Measurements from ENCODE around the gene RHBDL1.
A peak's percentile ranks its signal among the peaks of the same experiment; 100 is the strongest.
"Not testable (repeated sequence)": the region's sequence is repeated elsewhere in the genome, so short reads cannot be mapped to it uniquely, and the experiment has no call there.

The RHBDL1 gene

DNA sequence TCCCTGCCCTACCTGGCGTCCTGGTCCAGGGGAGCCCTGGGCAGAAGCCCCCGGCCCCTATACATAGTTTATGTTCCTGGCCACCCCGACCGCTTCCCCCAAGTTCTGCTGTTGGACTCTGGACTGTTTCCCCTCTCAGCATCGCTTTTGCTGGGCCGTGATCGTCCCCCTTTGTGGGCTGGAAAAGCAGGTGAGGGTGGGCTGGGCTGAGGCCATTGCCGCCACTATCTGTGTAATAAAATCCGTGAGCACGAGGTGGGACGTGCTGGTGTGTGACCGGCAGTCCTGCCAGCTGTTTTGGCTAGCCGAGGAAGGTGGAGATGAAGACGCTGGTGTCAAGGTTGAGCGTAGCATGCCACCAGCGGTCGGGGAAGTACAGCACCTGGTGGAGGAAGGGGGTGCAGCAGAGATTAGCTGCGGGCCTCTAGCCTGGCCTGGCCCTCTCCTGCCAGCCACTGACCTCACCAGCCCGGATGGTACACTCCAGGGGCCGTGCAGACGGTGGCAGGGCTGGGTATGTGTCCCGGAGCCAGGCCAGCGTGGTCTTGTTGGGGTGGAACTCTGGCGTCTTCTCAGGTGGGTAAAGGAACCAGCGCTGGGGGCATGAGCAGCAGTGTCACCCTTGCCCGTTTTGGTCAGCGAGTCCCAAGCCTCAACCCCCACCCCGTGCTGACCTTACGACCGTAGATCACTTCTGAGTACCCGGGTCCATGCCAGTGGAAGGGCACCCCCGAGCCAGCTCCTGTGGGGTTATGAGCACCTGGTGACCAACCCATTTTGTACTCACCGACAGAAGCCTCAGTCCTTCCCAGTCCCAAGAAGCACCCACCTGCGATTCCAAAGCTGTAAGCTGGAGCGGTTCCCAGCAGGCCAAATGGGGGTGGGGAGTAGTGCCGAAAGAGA, 7.3 kb downstream of the RHBDL1 start:
- peak overlapping the region; percentile 68 for H3K4me3 ChIP-seq (ENCODE audit: low read depth, low read length)
- no peak for DNase-seq (ENCODE audit: low read depth)

DNA sequence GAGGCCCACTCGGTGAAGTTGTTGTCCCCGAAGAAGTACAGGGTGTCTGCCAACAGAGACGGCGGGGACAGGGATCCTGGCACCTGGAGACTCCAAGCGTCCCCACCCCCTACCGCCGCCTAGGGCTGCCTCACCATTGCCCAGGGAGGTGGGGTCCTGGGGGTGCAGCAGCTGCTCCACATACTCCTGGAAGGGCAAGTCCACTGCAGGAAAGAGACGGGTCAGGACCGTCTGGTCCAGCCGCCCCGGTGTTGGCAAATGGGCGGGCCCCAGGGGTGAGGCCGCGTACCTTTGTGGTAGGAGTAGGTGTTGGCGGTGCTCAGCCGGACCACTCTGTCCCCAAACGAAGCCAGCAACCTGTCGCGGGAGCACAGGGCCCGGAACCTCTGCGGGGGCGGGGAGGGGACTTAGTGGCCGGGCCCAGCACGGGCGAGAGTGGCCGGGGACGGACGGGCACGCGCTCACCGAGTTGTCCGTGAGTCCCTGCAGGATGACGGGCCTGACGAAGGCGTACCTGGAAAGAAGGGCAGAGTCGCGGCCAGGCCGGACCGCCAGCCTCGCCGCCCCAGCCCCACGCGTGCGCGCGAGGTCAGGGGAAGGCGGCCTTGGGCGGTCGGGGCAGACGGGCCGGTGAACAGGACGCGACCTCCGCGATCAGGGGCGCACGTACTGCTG, 8.1 kb downstream of the RHBDL1 start:
- peak overlapping the region; percentile 68 for H3K4me3 ChIP-seq (ENCODE audit: low read depth, low read length)
- DNase-seq (ENCODE audit: low read depth), result no peak

DNA sequence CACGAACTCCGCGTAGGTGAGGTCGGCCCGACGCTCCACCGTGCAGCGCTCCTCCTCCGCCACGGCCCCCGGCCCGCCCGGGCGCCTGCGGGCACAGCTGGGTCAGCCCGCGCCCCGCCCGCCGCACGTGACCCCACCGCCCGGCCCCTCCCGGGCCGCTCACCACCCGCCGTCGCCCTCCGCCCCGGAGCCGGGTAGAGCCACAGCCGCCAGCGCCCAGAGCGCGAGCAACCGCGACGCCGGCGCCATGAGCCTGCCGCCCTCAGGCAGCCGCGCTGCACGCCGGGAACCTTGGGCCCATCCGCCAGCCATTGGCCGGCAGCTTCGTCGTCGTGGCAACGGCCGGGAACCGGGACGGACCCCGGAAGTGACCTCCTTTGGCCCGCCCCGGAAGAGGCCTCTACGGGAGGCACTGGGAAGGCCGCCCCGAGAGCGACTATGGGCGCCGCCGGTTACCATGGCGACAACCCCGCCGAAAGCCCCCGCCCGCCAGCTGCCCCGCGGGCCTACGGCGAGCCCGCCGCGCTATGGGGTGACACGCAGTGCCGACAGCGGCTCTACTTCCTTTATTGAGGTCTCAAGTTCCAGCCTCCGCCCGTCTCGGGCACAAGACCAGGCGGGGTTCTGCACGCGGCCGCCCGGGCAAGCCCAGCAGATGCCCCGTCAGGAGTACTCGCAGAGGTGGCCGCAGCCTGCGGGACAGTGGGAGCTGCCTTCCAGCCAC, 8.8 kb downstream of the RHBDL1 start, which contains the start of gene JMJD8:
JMJD8 (minus strand) TSS at position 264 of the 724 bp plus-strand sequence; CDS start at position 249, 15 bp downstream.
- peak within 1 kb of the TSS; percentile 68 for H3K4me3 ChIP-seq (ENCODE audit: low read depth, low read length)
- DNase-seq (ENCODE audit: low read depth), result peak; percentile 79

DNA sequence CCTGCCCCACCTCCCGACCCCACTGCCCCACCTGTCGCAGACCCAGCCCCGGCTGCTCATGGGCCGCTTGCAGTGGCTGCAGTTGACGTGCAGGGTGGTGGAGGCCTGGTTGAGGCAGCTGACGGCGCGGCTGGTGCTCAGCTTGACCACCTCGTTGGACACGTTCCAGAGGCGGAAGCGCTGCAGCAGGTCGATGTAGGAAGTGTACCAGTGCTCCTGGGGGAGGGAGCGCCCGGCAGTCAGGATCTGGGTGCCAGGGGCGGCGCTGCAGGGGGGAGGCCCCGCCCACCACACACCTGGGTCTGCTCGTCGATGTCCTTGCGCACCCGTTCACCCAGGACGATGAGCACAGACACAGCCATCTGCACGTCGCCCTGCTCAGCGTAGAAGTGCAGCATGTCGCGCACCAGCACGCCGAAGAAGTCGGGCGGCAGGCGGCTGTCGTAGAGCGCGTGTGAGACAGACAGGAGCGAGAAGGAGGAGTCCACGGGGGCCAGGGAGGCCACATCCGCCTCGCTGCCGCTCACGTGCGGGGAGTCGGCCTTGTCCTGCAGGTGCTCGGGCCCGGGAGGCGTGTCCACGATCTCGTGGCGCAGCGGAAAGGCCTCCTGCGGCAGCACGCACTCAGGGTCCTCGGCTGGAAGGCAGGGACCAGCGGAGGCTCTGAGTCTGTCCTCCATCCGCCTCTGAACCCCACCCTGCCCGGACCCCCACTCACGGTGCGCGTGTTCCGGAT, 9.7 kb downstream of the RHBDL1 start:
- no peak overlapping the region for H3K4me3 ChIP-seq (ENCODE audit: low read depth, low read length)
- DNase-seq (ENCODE audit: low read depth), result no peak

DNA sequence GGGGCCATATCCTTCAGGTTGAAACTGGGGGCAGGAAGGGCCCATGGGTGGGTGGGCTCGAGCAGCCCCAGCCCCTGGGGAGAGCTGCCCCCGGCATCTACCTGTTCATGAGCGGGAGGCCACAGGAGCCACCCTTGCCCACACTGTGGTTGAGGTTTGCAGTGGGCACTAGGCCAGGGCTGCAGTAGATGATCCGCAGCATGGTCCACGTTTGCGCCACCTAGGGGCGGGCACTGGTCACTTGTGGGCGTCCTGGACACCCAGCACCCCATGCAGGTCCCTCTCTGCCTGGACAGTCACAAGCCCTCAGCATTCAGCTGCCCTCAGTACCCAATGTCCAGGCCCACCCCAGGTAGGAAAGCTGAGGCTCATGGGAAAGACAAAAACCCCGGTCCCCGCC, 10.5 kb downstream of the RHBDL1 start:
- DNase-seq (ENCODE audit: low read depth), result no peak
- no peak overlapping the region for H3K4me3 ChIP-seq (ENCODE audit: low read depth, low read length)

DNA sequence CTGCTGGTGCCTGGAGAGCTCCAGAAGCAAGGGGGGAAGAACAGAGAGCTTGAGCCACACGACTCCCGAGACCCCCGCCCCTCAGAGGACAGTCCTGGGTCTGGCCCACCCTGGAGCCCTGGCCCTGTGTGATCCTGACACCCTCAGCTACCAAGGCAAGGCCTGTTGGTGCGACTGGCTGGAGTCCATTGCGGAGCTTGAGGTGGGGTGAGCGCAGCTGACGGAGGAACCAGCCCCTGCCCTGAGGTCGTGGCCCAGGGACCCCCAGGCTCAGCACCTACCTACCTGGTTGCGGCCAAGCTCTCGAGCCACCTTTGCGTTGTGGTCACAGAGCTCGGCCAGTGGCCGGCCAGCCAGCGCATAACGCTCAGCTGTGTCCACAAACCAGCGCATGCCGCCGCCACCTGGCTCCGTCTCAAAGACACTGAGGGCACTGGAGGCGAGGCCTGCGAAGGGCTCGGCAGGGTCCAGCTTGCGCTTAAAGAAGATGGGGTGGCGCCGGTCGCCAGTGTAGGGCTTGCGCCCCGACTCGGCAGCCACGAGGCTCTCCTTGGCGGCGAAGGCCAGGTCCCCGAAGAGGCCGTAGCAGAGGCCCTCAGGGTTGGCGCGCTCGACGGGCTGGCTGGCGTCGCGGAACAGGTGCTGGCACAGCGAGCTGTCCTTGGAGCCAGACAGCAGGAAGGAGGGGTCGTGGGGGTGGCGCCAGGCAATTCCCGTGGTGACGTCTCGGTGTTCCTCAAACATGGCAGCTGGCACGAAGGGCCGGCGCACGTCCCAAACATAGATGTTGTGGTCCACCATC, 11.2 kb downstream of the RHBDL1 start:
- no peak for DNase-seq (ENCODE audit: low read depth)
- no peak overlapping the region for H3K4me3 ChIP-seq (ENCODE audit: low read depth, low read length)

DNA sequence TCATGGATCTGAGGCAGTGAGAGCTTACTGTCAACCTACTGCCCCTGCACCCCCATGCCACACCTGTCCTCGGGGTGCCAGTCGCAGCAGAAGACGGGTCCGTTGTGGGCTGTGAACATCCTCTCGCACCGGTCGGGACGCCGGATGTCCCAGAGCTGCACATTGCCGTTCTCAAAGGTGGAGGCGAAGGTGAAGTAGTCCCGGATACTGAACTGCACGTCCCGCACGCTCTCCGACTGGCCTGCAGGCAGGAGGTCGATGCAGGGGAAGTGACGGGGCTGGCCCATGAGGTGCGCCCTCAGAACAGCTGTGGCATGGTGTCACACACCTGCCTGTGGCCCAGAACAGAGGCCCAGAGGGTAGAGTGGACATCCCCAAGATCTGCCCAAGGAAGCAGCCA, 12.0 kb downstream of the RHBDL1 start:
- no peak for DNase-seq (ENCODE audit: low read depth)
- no peak overlapping the region for H3K4me3 ChIP-seq (ENCODE audit: low read depth, low read length)

DNA sequence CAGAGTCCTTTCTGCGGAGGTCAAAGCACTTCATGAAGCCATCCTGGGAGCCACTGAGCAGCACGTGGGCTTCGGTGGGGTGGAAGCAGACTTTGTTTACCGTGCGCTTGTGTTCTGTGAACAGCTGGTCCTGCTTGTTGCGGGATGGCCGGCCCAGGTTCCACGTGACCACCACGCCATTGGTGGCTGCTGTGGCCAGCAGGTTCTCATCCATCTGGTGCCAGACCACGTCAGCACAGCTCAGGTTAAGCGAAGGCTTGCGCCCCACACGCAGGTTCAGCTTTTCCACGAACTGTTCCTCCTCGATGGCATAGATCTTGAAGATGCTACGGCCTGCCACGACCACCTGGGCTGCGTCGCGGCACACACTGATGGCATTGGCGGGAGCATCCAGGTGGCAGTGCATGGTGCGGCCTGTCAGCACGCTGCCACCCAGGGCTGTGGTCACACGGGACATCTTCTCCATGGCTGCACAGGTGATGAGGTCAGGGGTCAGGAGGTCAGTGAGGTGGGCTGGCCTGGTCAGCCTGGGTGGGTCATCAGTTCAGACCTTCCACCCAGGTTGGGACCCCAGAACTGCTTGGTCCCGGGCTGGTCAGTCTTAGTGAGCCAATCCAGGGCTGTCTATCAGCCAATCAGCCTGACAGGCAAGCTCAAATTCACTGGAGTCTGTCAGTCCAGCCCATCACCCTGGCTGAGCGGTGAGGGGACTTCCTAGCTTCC, 13.9 kb downstream of the RHBDL1 start:
- H3K4me3 ChIP-seq (ENCODE audit: low read depth, low read length), result peak overlapping the region; percentile 77
- no peak for DNase-seq (ENCODE audit: low read depth)

DNA sequence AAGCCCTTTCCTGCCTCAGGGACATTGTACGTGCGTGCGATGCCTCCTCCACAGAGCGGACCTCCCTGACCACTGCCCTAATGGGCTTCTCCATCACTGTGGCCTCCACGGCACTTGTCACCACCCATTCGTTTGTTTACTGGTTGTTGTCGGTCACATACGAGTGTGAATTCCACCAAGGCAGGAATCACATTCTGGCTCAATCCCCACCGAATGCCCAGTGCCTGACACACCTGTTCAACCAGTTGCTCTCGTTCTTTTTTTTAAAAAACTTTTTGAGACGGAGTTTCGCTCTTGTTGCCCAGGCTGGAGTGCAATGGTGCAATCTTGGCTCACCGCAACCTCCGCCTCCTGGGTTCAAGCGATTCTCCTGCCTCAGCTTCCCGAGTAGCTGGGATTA, 15.8 kb downstream of the RHBDL1 start:
- DNase-seq (ENCODE audit: low read depth); H3K4me3 ChIP-seq (ENCODE audit: low read depth, low read length): not testable (repeated sequence)

DNA sequence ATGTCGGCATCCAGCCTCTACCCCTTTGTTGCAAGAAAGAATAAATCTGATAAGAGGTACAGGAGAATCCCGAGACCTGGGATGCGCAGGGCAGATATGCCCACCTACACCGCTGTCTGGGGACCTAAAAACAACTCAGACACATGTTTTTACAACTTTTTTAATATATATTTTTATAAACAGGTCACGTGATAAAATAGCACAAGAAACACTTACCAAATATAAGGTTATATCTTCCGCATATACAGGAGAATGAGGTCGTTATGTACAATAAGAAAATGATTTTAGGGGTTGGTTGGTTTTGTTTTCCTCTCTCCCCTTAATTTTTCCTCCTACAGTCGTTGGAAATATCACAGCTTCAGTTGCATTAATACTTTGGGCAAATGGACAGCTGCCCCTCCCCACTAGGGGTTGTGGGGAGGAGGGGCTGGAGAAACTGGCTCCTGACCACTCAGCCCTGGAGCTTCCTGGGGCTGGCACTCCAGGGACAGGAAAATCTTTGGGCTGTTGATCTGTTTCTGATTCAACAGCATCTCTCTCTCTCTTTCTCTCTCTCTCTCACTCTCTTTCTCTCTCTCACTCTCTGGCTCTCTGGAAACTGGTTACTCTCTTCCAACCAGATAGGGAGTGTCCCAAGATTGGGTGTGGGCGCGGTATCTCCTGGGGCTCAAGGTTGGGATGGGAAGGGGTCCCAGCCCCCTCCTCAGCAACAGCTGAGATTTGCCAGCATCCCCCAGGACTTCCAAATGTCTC, 17.1 kb downstream of the RHBDL1 start:
- no peak for DNase-seq (ENCODE audit: low read depth)
- no peak overlapping the region for H3K4me3 ChIP-seq (ENCODE audit: low read depth, low read length)

DNA sequence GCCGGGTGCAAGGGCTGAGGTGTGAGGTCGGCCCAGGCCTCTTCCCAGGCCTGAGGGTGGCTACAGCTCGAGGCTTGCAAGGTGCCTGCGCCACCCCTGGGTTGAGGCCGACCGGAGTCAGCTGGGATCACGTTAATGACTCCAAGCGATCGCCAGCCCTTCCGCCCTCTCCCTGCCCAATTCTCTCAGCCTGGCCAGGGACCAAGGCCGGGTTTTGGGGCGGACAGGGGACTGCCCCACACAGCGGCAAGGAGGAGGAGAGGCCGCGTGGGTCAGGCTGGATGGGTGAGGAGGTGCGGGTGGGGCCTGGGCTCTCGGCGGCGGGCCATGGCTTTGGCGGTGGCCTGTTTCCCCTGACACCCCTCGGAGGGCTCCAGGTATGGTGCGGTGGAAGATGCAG, 17.9 kb downstream of the RHBDL1 start:
- DNase-seq (ENCODE audit: low read depth), result no peak
- H3K4me3 ChIP-seq (ENCODE audit: low read depth, low read length), result no peak overlapping the region

DNA sequence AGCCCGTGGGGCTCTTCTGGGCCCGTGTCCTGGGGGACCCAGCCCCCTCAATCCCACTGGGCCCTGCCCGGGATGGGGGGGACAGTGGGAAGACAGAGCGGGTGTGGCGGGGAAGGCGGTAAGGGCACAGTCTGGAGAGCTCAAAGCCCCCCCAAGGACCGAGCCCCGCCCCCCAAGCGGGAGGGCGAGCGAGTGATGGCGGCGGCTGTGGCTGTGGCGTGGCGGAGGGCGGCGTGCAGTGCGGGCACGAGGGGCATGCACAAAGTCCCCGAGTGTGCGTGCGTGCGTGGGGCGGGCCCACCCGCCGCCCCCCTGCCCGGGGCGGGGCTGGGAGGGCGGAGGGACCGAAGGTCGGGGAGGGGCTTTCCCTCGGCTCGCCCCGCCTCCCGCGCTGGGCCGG, 18.3 kb downstream of the RHBDL1 start:
- DNase-seq (ENCODE audit: low read depth), result no peak
- no peak overlapping the region for H3K4me3 ChIP-seq (ENCODE audit: low read depth, low read length)

DNA sequence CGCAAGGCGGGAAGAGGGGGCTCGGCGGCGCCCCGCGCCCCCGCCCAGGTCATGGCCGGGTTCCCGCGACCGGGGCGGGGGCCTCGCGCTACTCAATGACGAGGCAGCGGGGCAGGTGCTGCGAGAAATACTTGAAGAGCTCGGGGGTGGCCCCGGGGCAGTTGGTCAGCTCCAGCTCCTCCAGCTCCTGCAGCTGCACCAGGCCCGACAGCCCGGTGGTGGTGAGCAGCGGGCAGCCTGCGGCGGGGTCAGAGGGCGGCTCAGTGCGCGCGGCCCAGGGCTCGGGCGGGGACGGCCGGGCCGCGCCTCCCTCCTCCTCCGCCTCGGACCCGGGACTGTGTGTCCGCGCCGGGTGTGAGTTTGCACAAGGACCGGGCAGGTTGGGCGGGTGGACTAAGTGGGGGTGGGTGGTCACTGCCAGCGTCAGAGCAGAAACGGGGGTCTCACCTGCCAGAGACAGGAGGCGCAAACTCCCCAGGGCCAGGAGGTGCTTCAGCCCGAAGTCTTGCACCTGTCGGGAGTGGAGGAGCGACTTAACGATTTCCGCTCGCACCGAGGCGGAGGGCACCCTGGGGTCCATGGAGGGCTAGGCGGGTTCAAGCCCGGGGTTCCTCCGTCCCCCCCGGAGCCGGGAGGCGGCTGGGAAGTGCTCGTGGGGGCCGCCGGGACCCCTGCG, 18.9 kb downstream of the RHBDL1 start:
- no peak overlapping the region for H3K4me3 ChIP-seq (ENCODE audit: low read depth, low read length)
- no peak for DNase-seq (ENCODE audit: low read depth)

DNA sequence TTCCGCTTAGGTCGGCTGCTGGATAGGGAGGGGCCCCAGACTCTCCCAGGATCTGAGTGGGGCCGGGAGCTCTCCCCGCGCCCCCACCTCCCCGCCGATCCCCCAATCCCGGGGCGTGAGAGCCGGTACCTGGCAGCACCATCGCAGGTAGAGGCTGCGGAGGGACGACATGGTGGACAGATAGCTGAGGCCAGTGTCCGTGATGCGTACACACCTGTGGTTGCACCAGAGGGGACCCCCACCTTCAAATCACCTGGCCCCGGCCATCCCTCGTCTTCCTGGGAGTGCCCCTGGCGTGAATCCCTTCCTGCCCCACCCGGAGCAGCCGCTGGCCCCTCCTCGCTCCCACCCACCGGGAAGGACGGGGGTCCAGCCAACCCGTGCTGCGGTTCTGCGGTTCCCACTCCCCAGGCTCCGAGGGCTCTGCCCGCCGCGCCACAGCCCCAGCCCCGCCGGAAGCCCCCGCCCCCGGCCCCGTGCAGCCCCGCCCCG, 19.4 kb downstream of the RHBDL1 start:
- no peak overlapping the region for H3K4me3 ChIP-seq (ENCODE audit: low read depth, low read length)
- no peak for DNase-seq (ENCODE audit: low read depth)

DNA sequence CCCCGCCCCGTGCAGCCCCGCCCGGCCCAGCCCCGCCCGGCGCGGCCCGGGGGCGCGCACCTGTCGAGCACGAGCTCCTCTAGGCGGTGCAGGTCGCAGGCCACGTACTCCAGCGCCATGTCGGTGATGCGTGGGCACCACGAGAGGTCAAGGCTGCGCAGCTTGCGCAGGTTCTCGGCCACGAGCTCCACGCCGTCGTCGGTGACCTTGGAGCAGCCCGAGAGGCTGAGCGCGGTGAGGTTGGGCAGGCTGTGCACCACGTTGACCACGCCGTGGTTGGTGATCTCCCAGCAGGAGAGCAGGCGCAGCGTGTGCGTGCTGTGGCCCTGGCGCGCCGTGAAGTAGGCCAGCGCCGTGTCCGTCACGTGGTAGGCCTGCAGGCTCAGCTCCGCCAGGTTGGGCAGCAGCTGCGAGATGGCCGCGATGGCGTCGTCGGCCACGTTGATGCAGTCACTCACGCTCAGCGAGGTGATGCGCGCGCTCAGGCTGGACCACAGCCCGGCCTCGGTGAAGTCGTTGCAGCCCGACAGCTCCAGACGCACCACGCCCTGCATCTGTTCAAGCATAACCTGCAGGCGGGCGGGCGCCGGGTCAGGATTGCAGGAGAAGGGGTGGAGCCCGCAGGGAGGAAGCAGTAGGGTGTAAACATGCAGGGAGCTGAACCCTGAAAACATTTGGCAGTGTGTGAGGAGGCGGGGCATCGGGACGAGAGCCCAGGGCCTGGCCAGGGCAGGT, 20.1 kb downstream of the RHBDL1 start:
- no peak for DNase-seq (ENCODE audit: low read depth)

More for the DNA sequence above, 20.1 kb downstream of the RHBDL1 start:
- H3K4me3 ChIP-seq (ENCODE audit: low read depth, low read length), result no peak overlapping the region

All from skeletal muscle cell (primary cell).